ENCODE data around the gene EGFR.

DNA sequence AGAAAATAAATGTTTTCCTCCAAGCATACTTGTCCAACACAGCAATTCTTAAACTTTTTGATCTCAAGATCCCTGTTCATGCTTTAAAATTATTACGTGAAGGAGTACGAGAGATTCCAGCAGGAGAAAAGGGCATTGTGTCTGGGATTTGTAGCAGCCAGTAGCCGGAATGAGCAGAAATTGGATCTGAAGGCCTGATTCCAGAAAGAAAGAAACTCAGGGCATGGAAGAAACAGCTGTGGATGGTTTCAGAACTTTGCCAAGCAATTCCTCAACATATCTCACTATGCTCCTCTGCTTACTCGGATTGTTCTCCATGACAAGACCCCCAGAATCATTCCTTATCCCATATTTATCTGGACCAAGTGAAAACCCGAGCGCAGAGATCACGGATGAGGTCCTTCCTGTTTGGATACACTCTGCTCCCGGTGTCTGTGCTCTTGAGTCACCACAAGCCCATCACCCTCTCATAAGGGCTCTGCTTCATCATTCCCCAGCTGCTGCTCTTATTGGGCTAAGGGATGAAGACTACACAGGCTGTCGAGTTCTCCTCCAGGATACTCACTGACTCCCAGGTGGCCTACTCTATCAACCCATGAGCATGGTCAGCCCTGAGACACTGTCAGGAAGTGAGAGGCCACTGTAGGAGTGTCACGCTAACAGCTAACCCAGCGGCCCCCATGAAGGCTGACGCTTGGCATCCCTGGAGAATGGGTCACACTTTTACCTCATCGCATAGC lies 225.4 kb downstream of the EGFR start:
- TF ChIP-seq, protein P1, sequence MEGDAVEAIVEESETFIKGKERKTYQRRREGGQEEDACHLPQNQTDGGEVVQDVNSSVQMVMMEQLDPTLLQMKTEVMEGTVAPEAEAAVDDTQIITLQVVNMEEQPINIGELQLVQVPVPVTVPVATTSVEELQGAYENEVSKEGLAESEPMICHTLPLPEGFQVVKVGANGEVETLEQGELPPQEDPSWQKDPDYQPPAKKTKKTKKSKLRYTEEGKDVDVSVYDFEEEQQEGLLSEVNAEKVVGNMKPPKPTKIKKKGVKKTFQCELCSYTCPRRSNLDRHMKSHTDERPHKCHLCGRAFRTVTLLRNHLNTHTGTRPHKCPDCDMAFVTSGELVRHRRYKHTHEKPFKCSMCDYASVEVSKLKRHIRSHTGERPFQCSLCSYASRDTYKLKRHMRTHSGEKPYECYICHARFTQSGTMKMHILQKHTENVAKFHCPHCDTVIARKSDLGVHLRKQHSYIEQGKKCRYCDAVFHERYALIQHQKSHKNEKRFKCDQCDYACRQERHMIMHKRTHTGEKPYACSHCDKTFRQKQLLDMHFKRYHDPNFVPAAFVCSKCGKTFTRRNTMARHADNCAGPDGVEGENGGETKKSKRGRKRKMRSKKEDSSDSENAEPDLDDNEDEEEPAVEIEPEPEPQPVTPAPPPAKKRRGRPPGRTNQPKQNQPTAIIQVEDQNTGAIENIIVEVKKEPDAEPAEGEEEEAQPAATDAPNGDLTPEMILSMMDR (IDR thresholded peaks at IDR 0.05), result no peak
- TF ChIP-seq POLR2A (IDR thresholded peaks at IDR 0.05) (no peak), EP300 (IDR thresholded peaks at IDR 0.05) (no peak)
